GM03348 (cell line): ENCODE results near the gene TAL1.

Source experiments
- DNase-seq: peaks from one replicate; pipeline ENCODE4 v3.0.0; 2012; ENCODE audit warnings: low spot score

The TAL1 gene

GRCh38 chr1:47174656-47175020 is 57.4 kb downstream of the TAL1 start:
- DNase-seq: no peak

- no peak for DNase-seq
Observed at GRCh38 chr1:47172782-47173181, 59.2 kb downstream of the TAL1 start.
